ENCODE measurements around the gene PLEKHG4B. TPM values are rescaled to one million over a fixed set of nuclear protein-coding genes. Genes with fewer than 3 reads are reported as not detected.

Gene PLEKHG4B
- total RNA-seq, 1 donor from 2014 or later: not detected

DNA sequence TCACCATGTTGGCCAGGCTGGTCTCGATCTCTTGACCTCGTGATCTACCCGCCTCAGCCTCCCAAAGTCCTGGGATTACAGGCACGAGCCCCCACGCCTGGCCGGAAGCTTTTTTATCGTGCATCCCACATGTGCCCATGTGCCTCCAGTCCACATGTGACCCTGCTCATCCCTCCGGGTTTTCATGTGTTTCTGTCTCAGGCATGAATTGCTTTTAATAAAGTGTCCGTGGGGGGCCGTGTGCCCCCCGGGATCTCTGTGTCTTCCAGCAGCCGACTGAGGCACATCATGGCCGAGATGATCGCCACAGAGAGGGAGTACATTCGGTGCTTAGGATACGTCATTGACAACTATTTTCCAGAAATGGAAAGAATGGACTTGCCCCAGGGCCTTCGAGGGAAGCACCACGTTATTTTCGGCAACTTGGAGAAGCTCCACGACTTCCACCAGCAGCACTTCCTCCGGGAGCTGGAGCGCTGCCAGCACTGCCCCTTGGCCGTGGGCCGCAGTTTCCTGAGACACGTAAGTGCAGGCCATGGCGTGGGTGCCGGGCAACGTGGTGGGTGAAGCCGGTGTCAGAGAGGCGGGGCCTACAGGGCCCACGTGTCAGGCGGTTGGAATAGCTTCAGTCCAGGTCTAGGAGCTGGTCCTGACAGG, 77.2 kb downstream of the PLEKHG4B start:
- peak in 1 of 2 donors; percentile 77 for DNase-seq (ENCODE audit: low read depth in 2 of 2)

- DNase-seq (ENCODE audit: low read depth in 2 of 2): no peak
Measured at GRCh38 chr5:169728-170094, 77.7 kb downstream of the PLEKHG4B start.

GRCh38 chr5:170971-171800, 79.2 kb downstream of the PLEKHG4B start:
- DNase-seq (ENCODE audit: low read depth in 2 of 2): no peak

- no peak for DNase-seq (ENCODE audit: low read depth in 2 of 2)
Measured at GRCh38 chr5:171801-172331, 79.9 kb downstream of the PLEKHG4B start.

DNA sequence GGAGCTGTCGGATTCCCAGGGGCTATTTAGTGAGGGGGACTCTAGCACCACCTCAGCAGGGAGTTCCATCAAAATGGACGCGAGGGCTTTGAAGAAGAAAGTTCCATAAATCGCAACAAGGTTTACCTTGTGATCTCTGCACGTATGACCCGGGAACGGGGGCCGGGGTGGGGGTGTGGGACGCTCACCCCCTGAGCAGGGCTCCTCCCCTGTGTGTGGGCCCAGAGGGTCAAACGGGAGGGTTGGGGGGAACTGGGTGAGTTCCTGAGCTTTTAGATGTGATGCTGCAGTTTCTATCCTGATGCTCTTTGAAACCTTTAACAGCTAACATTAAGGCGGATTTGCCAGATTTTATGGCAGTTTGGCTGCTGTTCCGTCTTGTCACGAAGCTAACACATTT, 80.5 kb downstream of the PLEKHG4B start:
- no peak for DNase-seq (ENCODE audit: low read depth in 2 of 2)

- DNase-seq (ENCODE audit: low read depth in 2 of 2): no peak
Measured at GRCh38 chr5:172841-173251, 80.9 kb downstream of the PLEKHG4B start.

DNA sequence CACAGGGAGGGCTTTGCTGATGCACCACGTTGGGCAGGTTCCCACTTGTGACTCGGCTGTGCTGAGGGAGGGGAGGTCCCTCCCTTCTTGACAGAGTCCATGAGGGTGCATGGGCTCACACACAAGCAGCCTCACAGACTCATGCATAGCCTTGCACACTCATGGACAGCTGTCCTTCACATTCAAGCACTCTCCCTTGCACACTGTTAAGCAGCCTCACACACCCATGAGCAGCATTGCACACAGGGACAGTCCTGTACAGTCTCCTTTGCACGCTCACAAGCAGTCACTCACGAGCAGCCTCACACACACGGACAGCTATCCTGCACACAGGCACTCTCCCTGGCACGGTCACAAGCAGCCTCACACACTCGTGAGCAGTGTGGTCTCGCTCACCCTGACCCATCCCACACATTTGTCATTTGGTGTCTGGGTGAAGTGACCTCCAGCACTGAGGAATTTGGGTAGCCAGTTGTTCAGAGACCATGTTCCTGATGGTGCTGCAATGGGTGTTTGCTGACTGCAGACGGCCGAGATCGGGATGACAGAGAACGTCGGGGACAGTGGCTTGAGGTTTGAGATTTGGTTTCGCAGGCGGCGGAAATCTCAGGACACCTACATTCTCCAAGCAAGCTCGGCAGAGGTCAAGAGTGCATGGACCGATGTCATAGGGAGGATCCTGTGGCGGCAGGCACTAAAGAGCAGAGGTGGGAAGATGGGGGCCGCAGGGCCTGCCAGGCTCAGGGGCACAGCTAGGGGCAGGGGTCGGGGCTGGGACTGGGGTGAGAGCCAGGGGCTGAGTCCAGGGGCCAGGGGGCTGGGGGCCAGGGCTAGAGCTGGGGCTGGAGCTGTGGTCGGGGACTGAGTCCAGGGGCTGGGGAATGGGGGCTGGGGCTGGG, 81.7 kb downstream of the PLEKHG4B start:
- DNase-seq (ENCODE audit: low read depth in 2 of 2): no peak

DNA sequence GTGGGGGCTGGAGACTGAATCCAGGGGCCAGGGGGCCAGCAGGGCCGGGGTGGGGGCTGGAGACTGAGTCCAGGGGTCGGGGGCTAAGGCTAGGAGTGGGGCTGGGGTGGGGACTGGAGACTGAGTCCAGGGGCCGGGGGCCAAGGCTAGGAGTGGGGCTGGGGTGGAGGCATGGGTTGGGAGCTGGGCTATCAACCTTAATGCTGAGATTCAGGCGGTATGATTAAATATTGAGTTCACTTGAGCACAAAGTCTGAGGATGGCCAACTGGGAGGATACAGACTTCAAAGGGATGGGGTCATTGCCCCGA, 82.3 kb downstream of the PLEKHG4B start:
- no peak for DNase-seq (ENCODE audit: low read depth in 2 of 2)

DNA sequence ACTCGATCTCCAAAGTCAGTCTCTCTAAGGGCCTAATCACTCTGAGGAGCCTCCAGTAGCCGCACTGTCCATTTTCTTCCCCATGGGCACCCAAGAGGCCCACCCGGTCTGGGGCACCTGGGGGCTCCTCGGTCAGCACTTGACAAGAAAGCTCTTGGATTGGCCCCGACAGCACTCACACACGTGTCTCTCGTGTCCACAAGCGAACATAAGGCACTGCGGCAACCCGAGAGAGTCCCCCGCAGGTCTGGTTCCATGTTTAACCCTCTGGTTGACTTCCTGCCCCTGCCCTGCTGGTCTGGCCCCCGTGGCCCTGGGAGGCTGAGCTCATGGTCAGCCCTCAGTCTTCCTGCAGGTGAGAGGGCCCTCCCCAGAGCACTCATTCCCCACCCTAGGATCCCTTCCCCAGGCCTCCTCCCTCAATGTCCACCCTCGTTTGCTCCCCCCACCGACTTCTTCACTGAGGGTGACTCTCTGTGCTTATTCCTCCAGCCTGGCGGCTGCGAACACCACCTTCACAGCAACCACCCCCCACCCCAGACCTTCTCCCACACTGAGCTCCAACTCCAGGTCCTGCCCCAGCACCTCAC, 83.0 kb downstream of the PLEKHG4B start:
- no peak for DNase-seq (ENCODE audit: low read depth in 2 of 2)

DNA sequence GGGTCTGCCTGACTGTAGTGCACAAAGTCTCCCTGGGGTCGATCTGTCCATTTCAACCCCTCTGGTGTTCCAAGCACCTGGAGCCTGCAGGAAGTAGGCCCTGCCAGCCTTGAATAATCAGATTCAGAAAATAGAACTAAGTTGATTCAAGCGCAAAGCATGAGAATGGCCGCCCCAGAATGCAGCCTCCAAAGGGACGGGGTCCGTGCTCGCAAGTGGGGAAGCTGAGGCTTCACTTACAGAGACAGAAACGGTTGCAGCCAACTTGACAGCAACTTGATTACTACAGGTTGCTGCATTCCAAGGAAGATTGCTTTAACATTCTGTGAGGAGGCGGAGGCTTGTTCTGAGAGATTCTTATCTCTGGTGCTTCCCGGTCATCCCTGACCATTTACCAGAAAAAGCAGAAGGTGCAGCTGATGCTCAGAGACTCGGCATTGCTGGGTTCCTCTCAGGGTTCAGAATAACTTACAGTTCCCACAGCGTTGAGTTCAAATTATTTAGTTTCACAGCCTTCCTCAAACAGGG, 84.4 kb downstream of the PLEKHG4B start:
- DNase-seq (ENCODE audit: low read depth in 2 of 2): no peak

GRCh38 chr5:178110-178509, 86.1 kb downstream of the PLEKHG4B start:
- no peak for DNase-seq (ENCODE audit: low read depth in 2 of 2)

- no peak for DNase-seq (ENCODE audit: low read depth in 2 of 2)
Measured at GRCh38 chr5:179401-179800, 87.4 kb downstream of the PLEKHG4B start.

DNA sequence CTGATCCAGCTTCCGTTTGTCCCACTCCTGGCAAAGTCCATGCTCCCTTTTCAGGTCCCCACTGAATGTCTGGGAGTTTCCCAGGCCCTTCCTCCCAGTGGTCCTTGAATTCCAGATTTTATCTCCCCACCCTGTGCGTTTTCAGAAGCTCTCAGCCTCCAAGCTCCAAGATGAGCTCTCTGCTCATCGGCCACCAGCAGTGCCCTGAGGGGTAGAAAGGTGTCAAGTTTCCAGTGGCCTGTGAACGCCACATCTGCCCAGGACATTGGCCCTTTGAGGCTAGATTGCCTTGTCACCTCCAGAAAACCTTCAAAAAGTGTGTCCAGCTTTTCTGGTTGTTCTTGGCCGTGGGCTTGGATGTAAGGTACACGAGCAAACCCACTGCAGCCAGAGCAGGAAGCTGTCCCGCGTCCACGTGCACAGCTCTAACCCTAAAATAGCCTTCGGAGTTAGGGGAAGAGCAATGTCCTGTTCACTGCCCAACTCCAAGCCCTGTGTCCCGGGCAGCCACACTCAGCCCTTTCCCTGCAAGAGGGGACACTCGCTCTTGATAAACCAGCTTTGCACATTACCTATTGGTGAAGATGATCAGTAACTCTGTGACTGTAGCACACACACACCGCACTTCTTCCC, 88.4 kb downstream of the PLEKHG4B start:
- no peak for DNase-seq (ENCODE audit: low read depth in 2 of 2)

GRCh38 chr5:181160-181559, 89.2 kb downstream of the PLEKHG4B start:
- DNase-seq (ENCODE audit: low read depth in 2 of 2): no peak

- DNase-seq (ENCODE audit: low read depth in 2 of 2): no peak
Measured at GRCh38 chr5:181566-181965, 89.6 kb downstream of the PLEKHG4B start.

GRCh38 chr5:182126-182525, 90.2 kb downstream of the PLEKHG4B start:
- DNase-seq (ENCODE audit: low read depth in 2 of 2): no peak

- DNase-seq (ENCODE audit: low read depth in 2 of 2): no peak
Measured at GRCh38 chr5:184471-184870, 92.5 kb downstream of the PLEKHG4B start.

- DNase-seq (ENCODE audit: low read depth in 2 of 2): no peak
Measured at GRCh38 chr5:185095-186070, 93.4 kb downstream of the PLEKHG4B start.
